K562 (cell line): ENCODE data around the gene MIB2. TPM values are rescaled to one million over a fixed set of nuclear protein-coding genes. Genes with fewer than 3 reads are reported as not detected.
A peak's percentile ranks its signal among the peaks of the same experiment; 100 is the strongest.
"Not testable (repeated sequence)": the region's sequence is repeated elsewhere in the genome, so short reads cannot be mapped to it uniquely, and the experiment has no call there.

Experiments used
- ATAC-seq: fragments of 200-7000 bp; cut with Tn5 transposase; 3 replicates; pipeline ENCODE4 v1.9.1; 2020; ENCODE audit warnings: moderate library complexity
- BruUV-seq: library from RNA; stranded (reverse); fragments of 400-500 nt; replicated peaks from 2 replicates; lab custom pipeline; 2021; lab: Mats Ljungman, UMichigan
- CTCF ChIA-PET: fragments of 300-600 bp; formaldehyde crosslinking; extraction: SDS; loops from one replicate; lab custom pipeline; 2021; ENCODE audit warnings: low intra/inter-chr PET ratio; lab: Yijun Ruan, JAX
- POLR2A ChIA-PET: fragments of 300-600, 350-650 bp; sonication (Branson Sonifier 250); formaldehyde crosslinking; extraction: SDS; loops from one replicate; lab custom pipeline; 2021; ENCODE audit warnings: antibody characterized with exemption, inconsistent platforms; lab: Yijun Ruan, JAX
- DNase-seq, 4 experiments: peaks; one replicate each; pipeline versions ENCODE4 v3.0.0 to v3.0.0-alpha.2; 2011 to 2018; ENCODE audit warnings: low spot score in 3 of 4, mixed read lengths in 3 of 4; ENCODE audit errors: extremely low read depth in 1 of 4
- FAIRE-seq: peaks from 2 replicates; lab custom pipeline; 2011; peaks lifted over from hg19 to GRCh38; lab: Jason Lieb, UNC
- H2AFZ ChIP-seq: 2 replicates; pipeline ENCODE4 v1.6.0; 2011; ENCODE audit warnings: low read depth, low read length, control low read depth, inconsistent platforms
- H3K27ac ChIP-seq: fragments of 200-600 bp; 3 replicates; pipeline ENCODE4 v1.8.0; 2011; ENCODE audit warnings: low read depth, mild to moderate bottlenecking, control low read depth, inconsistent platforms, low read length, moderate library complexity, mixed read lengths; ENCODE audit errors: extremely low read depth
- H3K27me3 ChIP-seq, 2 experiments: fragments of 300-600 bp in 1 of 2; 2 replicates in 1 of 2; 3 replicates in 1 of 2; pipeline versions ENCODE4 v1.6.0 to v1.8.0; 2011; ENCODE audit warnings: inconsistent platforms in 2 of 2, low read length in 2 of 2, mild to moderate bottlenecking in 1 of 2, mixed read lengths in 1 of 2, moderate library complexity in 1 of 2; ENCODE audit not compliant: control insufficient read depth in 2 of 2, insufficient read depth in 2 of 2
- H3K36me3 ChIP-seq: fragments of 300-600 bp; 3 replicates; pipeline ENCODE4 v1.8.0; 2011; ENCODE audit warnings: mild to moderate bottlenecking, low read length, inconsistent platforms; ENCODE audit not compliant: control insufficient read depth, insufficient read depth
- H3K4me1 ChIP-seq, 2 experiments: fragments of 200-600 bp in 1 of 2; replicated peaks in 1 of 2; 2 replicates in 1 of 2; 3 replicates in 1 of 2; pipeline versions ENCODE4 v1.5.1 to v1.8.0; 2011; ENCODE audit warnings: inconsistent platforms in 2 of 2, low read length in 2 of 2, mild to moderate bottlenecking in 1 of 2, mixed read lengths in 1 of 2, moderate library complexity in 1 of 2; ENCODE audit not compliant: control insufficient read depth in 2 of 2, insufficient read depth in 2 of 2
- H3K4me2 ChIP-seq: 2 replicates; pipeline ENCODE4 v1.6.1; 2011; ENCODE audit warnings: low read length, control low read depth, inconsistent platforms, mixed read lengths; ENCODE audit not compliant: insufficient read depth
- H3K4me3 ChIP-seq: fragments of 200-600 bp; sonication (generic), shearing (Covaris generic); 2 replicates; pipeline ENCODE4 v1.5.1; 2016; ENCODE audit warnings: control low read depth, inconsistent platforms
- H3K79me2 ChIP-seq: fragments of 200-600 bp; 3 replicates; pipeline ENCODE4 v1.8.0; 2011; ENCODE audit warnings: low read length, inconsistent platforms; ENCODE audit not compliant: control insufficient read depth, insufficient read depth
- H3K9ac ChIP-seq, 2 experiments: 2 replicates each; pipeline versions ENCODE4 v1.6.0 to v1.6.1; 2011; ENCODE audit warnings: low read depth in 2 of 2, low read length in 2 of 2, control low read depth in 1 of 2, inconsistent platforms in 1 of 2, mild to moderate bottlenecking in 1 of 2, mixed read lengths in 1 of 2; ENCODE audit not compliant: insufficient read depth in 1 of 2
- H3K9me1 ChIP-seq: one replicate; pipeline ENCODE4 v1.6.0; 2011; ENCODE audit warnings: inconsistent platforms, mild to moderate bottlenecking, low read length, moderate library complexity; ENCODE audit not compliant: control insufficient read depth, insufficient read depth
- H3K9me3 ChIP-seq: replicated peaks from 2 replicates; pipeline ENCODE4 v1.5.1; 2011; ENCODE audit warnings: low read depth, low read length, inconsistent platforms; ENCODE audit not compliant: control insufficient read depth, insufficient read depth
- H4K20me1 ChIP-seq: replicated peaks from 2 replicates; pipeline ENCODE4 v1.6.1; 2011; ENCODE audit warnings: low read length, inconsistent platforms, mixed read lengths; ENCODE audit not compliant: control insufficient read depth, insufficient read depth
- MBD2 ChIP-seq: sonication (generic); IDR thresholded peaks from 2 replicates; pipeline ENCODE4 v1.6.1; 2016; ENCODE audit warnings: low read depth, borderline replicate concordance
- POLR2B ChIP-seq: fragments of 450-650 bp; IDR thresholded peaks from 2 replicates; pipeline ENCODE4 v1.6.1; 2018; ENCODE audit warnings: low read depth; ENCODE audit not compliant: partially characterized antibody
- WGBS: fragments of 100-300 bp; shearing (Covaris generic); methylation state at CpG from one replicate; pipeline ENCODE4 v1.1.6; 2016; ENCODE audit warnings: low coverage, mixed read lengths; ENCODE audit not compliant: insufficient coverage; ENCODE audit errors: missing lambda C conversion rate; 5-methylcytosine and 5-hydroxymethylcytosine counted together
- in situ Hi-C: fragments of 300-500 bp; cut with MboI; formaldehyde crosslinking; loops from 4 replicates; pipeline ENCODE4 v1.15.0; 2018; ENCODE audit warnings: inconsistent platforms, mixed read lengths
- intact Hi-C: fragments of 100-400 bp; cut with micrococcal nuclease; formaldehyde crosslinking; loops from 2 replicates; pipeline ENCODE4 v1.14.2; 2022
- polyA plus RNA-seq, 8 experiments: library from polyadenylated mRNA; depleted of rRNA in 4 of 8; stranded (reverse) in 5 of 8; unstranded in 3 of 8; fragments of >200 nt; fragmentation: Nextera tagmentation in 2 of 8; fragmentation: Illumina TruSeq in 1 of 8; extraction: Ambion mirVana in 2 of 8; extraction: Trizol in 1 of 8; gene quantifications; 2 replicates each; pipeline versions ENCODE4 v1.2.1 to v1.2.3, GENCODE V29; 2011 to 2014; ENCODE audit warnings: inconsistent platforms in 1 of 8, missing spikeins in 1 of 8
- total RNA-seq, 7 experiments: library from RNA; depleted of rRNA in 6 of 7; stranded (reverse); fragments of >200 nt in 6 of 7; fragmentation: Illumina TruSeq in 2 of 7; extraction: Trizol in 2 of 7; gene quantifications; 2 replicates each; pipeline versions ENCODE4 v1.2.1 to v1.2.3, GENCODE V29; 2011 to 2021; ENCODE audit warnings: low replicate concordance in 1 of 7
- TF ChIP-seq, protein P1 (sequence below): fragments of 200-800 bp; sonication (Bioruptor generic); IDR thresholded peaks from 2 replicates; pipeline ENCODE4 v1.6.1; 2017; ENCODE audit warnings: missing genetic modification characterization, missing compliant biosample characterization

MIB2 gene
- total and polyA plus RNA-seq, 9 of the 15 experiments (the other 6 are each of a cell fraction or from before 2014, with no cell fraction given): 0.04 to 17.0 (median 4.9) TPM; not detected in 1

GRCh38 chr1:1658583-1659549, 43.6 kb downstream of the MIB2 start, which contains the start of gene CDK11B (continued):
- TF ChIP-seq, protein P1, sequence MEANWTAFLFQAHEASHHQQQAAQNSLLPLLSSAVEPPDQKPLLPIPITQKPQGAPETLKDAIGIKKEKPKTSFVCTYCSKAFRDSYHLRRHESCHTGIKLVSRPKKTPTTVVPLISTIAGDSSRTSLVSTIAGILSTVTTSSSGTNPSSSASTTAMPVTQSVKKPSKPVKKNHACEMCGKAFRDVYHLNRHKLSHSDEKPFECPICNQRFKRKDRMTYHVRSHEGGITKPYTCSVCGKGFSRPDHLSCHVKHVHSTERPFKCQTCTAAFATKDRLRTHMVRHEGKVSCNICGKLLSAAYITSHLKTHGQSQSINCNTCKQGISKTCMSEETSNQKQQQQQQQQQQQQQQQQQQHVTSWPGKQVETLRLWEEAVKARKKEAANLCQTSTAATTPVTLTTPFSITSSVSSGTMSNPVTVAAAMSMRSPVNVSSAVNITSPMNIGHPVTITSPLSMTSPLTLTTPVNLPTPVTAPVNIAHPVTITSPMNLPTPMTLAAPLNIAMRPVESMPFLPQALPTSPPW (CRISPR knock-in tag): peak; percentile 42; the same call in 1 of the 2 replicates
- TF ChIP-seq POLR2B (peak; percentile 45), MBD2 (peak; percentile 66)

DNA sequence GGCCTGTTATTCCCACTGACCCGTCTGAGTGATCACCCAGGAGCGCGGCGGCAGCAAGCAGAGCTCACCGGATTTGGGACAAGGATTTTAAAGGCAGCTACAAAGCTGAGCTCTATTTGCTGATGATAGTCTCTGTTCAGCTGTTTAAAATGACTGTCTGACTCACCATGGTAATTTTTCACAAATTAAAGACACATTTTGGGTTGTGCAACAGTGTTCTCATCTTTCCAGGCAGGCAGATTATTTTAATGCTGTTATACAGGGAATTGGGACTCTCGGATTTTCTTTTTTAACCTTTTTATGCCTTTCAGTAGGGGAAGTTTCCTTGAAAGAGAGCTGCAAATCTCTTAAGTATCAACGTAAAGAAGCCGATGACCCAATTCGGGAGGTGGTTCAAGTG, 47.1 kb downstream of the MIB2 start:
- intact Hi-C loops, CTCF ChIA-PET, H3K9me3 ChIP-seq, ATAC-seq, H4K20me1 ChIP-seq, H3K4me3 ChIP-seq, FAIRE-seq, in situ Hi-C loops, H3K9ac ChIP-seq, BruUV-seq, H2AFZ ChIP-seq, DNase-seq, H3K27me3 ChIP-seq, H3K27ac ChIP-seq, H3K9me1 ChIP-seq, POLR2A ChIA-PET, H3K79me2 ChIP-seq, H3K4me2 ChIP-seq: not testable (repeated sequence)
- H3K36me3 ChIP-seq: peaks cover 18% of the 10 kb centered on the region; the same call in 2 of the 3 replicates
- 85% methylated on average over 7 of the region's 9 CpGs for WGBS
- H3K4me1 ChIP-seq: peaks cover 2 to 20% of the 10 kb centered on the region in 2 experiments; a peak in 4 of 5 replicates

DNA sequence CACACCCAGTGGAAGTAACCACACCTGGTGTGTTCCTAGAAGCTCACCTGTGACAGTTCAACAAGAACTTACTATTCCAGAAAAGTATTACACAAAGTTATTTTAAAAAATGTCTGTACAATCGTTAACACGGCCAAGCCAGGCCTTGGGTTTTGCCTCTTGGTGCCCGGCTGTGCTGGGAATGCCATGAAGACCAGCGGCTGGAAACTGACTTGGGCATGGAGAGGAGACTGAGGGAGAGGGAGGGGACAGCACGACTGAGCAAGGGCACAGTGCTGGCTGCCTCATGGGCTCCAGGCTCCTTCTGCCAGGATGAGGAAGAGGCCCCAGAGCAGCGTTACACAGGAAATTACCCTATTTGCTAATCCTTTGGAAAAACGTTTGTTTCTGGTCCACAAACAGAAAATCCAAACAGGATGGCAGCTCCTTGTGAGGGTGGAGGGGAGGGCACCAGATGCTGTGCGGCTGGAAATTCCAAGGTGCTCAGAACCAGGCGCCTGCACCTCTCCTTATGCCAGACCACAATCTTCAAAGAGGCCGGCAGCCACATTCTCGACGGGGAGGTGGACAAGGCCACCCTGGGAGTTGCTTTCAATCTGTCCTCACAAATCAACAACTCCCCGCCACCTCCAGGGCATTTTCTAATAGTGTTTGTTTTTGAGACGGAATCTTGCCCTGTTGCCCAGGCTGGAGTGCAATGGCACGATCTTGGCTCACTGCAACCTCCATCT, 47.7 kb downstream of the MIB2 start:
- FAIRE-seq, H2AFZ ChIP-seq, in situ Hi-C loops, H3K9me1 ChIP-seq, H3K9me3 ChIP-seq, H3K4me3 ChIP-seq, POLR2A ChIA-PET, H3K79me2 ChIP-seq, intact Hi-C loops, CTCF ChIA-PET, ATAC-seq, H3K4me2 ChIP-seq, H3K27ac ChIP-seq, H4K20me1 ChIP-seq, H3K27me3 ChIP-seq, BruUV-seq, DNase-seq: not testable (repeated sequence)
- peak overlapping the region in 1 of 2 experiments; percentile 74; a peak in 1 of 4 replicates for H3K9ac ChIP-seq
- H3K4me1 ChIP-seq: peaks cover 2 to 20% of the 10 kb centered on the region in 2 experiments; a peak in 4 of 5 replicates
- WGBS: 70% methylated on average over 15 of the region's 15 CpGs
- H3K36me3 ChIP-seq: peaks cover 20% of the 10 kb centered on the region; the same call in 2 of the 3 replicates
